ENCODE data around the gene NPBWR2. TPM values are rescaled to one million over a fixed set of nuclear protein-coding genes. Genes with fewer than 3 reads are reported as not detected.

Gene NPBWR2
- total and polyA plus RNA-seq, 2 experiments from 2014 or later: not detected

DNA sequence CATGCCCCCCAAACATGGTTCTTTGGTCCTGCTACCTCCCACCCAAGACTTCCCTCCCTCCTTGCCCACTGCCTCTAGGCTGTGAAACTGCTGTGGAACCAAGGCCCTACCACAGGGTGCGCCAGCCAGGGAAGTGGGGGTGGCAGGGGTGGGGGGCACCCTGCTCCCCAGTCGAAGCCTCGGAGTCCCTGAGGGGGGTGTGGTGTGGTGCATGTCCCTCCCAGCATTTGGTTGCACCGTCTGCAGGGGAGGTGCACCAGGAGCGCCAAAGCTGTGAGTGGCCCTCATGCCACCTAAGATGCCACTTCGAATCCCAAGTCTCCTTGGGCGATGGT is 29.9 kb downstream of the NPBWR2 start:
- no peak overlapping the region for H2AFZ ChIP-seq
- DNase-seq (ENCODE audit: low spot score) (no peak), ATAC-seq (no peak)
- 0 out of 2 replicates have a peak, but pooled peaks cover 5% of the 10 kb centered on the region for H3F3A ChIP-seq (replicated peaks; ENCODE audit: low read depth)
- H3K79me2 ChIP-seq (replicated peaks; ENCODE audit: insufficient read depth): no peaks in the 10 kb centered on the region
- no peaks in the 10 kb centered on the region for H3K9me2 ChIP-seq (ENCODE audit: insufficient read depth)
- Mint-ChIP-seq H3K27me3 (ENCODE audit: insufficient read depth, low read depth, poor library complexity) (peaks cover 27% of the 10 kb centered on the region), H3K27ac (no peak overlapping the region), H3K4me1 (peaks cover 22% of the 10 kb centered on the region; the same call in 2 of the 3 replicates), H3K9me3 (no peaks in the 10 kb centered on the region), H3K36me3 (ENCODE audit: low read depth) (peaks cover 2% of the 10 kb centered on the region; the same call in 1 of the 3 replicates), H3K4me3 (no peak overlapping the region)
- no peak overlapping the region for H3K4me2 ChIP-seq
- H3K27ac ChIP-seq (ENCODE audit: low read depth): no peak overlapping the region
- H4K20me1 ChIP-seq (replicated peaks; ENCODE audit: insufficient read depth): no peaks in the 10 kb centered on the region
- H3K36me3 ChIP-seq (ENCODE audit: insufficient read depth): no peaks in the 10 kb centered on the region
- TF ChIP-seq REST (IDR thresholded peaks at IDR 0.05; ENCODE audit: unreplicated experiment) (no peak), JUNB (IDR thresholded peaks at IDR 0.05; ENCODE audit: unreplicated experiment) (no peak), CTCF (conservative IDR thresholded peaks at IDR 0.05; ENCODE audit: low read depth in 2 of 2) (no peak), STAT1 (IDR thresholded peaks at IDR 0.05; ENCODE audit: unreplicated experiment) (no peak), EZH2phosphoT487 (IDR thresholded peaks at IDR 0.05; ENCODE audit: unreplicated experiment) (no peak), NANOG (IDR thresholded peaks at IDR 0.05; ENCODE audit: borderline replicate concordance) (no peak), EZH2 (IDR thresholded peaks at IDR 0.05; ENCODE audit: low read depth, unreplicated experiment) (no peak), ZNF331 (CRISPR knock-in tag; IDR thresholded peaks at IDR 0.05; ENCODE audit: low read depth) (no peak), CREB1 (CRISPR knock-in tag; IDR thresholded peaks at IDR 0.05; ENCODE audit: low read depth) (no peak), ZNF462 (CRISPR knock-in tag; IDR thresholded peaks at IDR 0.05) (no peak), POLR2AphosphoS5 (IDR thresholded peaks at IDR 0.05; ENCODE audit: low read depth) (no peak), ZNF114 (CRISPR knock-in tag; IDR thresholded peaks at IDR 0.05) (no peak)
- TF ChIP-seq, protein P1, sequence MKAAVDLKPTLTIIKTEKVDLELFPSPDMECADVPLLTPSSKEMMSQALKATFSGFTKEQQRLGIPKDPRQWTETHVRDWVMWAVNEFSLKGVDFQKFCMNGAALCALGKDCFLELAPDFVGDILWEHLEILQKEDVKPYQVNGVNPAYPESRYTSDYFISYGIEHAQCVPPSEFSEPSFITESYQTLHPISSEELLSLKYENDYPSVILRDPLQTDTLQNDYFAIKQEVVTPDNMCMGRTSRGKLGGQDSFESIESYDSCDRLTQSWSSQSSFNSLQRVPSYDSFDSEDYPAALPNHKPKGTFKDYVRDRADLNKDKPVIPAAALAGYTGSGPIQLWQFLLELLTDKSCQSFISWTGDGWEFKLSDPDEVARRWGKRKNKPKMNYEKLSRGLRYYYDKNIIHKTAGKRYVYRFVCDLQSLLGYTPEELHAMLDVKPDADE (IDR thresholded peaks at IDR 0.05): no peak
- H3K4me1 ChIP-seq (ENCODE audit: insufficient read depth): peaks cover 14% of the 10 kb centered on the region; the same call in 1 of the 2 replicates
- peaks cover 19% of the 10 kb centered on the region; the same call in 1 of the 2 replicates for H3K27me3 ChIP-seq (ENCODE audit: insufficient read depth)
- no peak overlapping the region for H3K4me3 ChIP-seq

Data from GM23338 (cell line).